Fibroblast of lung (primary cell): ENCODE data around the gene WBP2NL.

Experiments
- EZH2 ChIP-seq: IDR thresholded peaks from 2 replicates; pipeline ENCODE4 v1.5.1; 2012; ENCODE audit warnings: low read length, control low read depth, mild to moderate bottlenecking; ENCODE audit errors: missing control alignments
- TF ChIP-seq, protein P1 (sequence below), 2 donors: IDR thresholded peaks in 1 of 2; conservative IDR thresholded peaks in 1 of 2; 1 replicate in 1 of 2; 2 replicates in 1 of 2; pipeline ENCODE4 v1.5.1; 2011 to 2012; ENCODE audit warnings: low read length in 2 of 2, control low read depth in 1 of 2, inconsistent platforms in 1 of 2, low read depth in 1 of 2, mild to moderate bottlenecking in 1 of 2

DNA sequence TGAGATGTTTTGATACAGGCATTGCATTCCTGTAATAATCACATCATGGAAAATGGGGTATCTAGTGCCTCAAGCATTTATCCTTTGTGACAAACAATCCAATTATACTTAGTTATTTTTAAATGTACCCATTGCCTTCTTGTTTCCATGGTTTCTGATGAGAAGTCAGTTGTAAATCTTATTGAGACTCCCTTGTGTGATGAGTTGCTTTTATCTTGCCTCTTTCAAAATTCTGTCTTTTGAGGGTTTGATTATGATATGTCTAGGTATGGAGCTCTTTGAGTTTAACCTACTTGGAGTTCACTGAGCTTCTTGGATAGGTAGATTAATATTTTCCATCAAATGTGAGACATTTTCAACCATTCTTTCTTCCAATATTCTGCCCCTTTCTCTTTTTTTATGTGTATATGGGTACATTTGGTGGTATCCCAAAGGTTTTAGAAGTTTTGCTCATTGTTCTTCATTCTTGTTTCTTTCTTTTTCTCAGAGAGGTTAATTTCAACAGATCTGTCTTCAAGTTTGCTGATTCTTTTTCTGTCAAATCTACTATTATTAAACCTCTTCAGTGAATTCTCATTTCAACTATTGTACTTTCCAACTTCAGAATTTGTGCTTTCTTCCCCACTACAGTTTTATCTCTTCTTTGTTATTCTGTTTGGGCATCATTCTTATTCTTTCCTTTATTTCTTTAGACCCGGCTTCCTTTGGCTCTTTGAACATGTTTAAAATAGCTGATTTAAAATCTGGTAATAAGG lies 58.3 kb downstream of the WBP2NL start:
- TF ChIP-seq, protein P1, sequence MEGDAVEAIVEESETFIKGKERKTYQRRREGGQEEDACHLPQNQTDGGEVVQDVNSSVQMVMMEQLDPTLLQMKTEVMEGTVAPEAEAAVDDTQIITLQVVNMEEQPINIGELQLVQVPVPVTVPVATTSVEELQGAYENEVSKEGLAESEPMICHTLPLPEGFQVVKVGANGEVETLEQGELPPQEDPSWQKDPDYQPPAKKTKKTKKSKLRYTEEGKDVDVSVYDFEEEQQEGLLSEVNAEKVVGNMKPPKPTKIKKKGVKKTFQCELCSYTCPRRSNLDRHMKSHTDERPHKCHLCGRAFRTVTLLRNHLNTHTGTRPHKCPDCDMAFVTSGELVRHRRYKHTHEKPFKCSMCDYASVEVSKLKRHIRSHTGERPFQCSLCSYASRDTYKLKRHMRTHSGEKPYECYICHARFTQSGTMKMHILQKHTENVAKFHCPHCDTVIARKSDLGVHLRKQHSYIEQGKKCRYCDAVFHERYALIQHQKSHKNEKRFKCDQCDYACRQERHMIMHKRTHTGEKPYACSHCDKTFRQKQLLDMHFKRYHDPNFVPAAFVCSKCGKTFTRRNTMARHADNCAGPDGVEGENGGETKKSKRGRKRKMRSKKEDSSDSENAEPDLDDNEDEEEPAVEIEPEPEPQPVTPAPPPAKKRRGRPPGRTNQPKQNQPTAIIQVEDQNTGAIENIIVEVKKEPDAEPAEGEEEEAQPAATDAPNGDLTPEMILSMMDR (conservative IDR thresholded peaks at IDR 0.05 in 1 of 2, IDR thresholded peaks at IDR 0.05 in 1 of 2; ENCODE audit: low read depth in 1 of 2, low read length in 2 of 2): no peak
- no peak for TF ChIP-seq EZH2
